ENCODE data around the gene ERAS. TPM values are rescaled to one million over a fixed set of nuclear protein-coding genes. Genes with fewer than 3 reads are reported as not detected.
"Not testable (repeated sequence)": the region's sequence is repeated elsewhere in the genome, so short reads cannot be mapped to it uniquely, and the experiment has no call there.

Gene ERAS
- total and polyA plus RNA-seq, 12 donors, result 0.11 to 0.20 TPM; not detected in 10

- Histone ChIP-seq H3K27ac (no peak overlapping the region), H3K4me1 (replicated peaks in 1 of 2) (no peaks in the 10 kb centered on the region), H3K4me3 (no peak overlapping the region), H3K9me3 (replicated peaks in 1 of 3) (no peaks in the 10 kb centered on the region), H3K36me3 (replicated peaks in 1 of 2) (peaks cover 0 to 12% of the 10 kb centered on the region in 2 donors), H3K27me3 (no peaks in the 10 kb centered on the region)
- TF ChIP-seq, protein P1, sequence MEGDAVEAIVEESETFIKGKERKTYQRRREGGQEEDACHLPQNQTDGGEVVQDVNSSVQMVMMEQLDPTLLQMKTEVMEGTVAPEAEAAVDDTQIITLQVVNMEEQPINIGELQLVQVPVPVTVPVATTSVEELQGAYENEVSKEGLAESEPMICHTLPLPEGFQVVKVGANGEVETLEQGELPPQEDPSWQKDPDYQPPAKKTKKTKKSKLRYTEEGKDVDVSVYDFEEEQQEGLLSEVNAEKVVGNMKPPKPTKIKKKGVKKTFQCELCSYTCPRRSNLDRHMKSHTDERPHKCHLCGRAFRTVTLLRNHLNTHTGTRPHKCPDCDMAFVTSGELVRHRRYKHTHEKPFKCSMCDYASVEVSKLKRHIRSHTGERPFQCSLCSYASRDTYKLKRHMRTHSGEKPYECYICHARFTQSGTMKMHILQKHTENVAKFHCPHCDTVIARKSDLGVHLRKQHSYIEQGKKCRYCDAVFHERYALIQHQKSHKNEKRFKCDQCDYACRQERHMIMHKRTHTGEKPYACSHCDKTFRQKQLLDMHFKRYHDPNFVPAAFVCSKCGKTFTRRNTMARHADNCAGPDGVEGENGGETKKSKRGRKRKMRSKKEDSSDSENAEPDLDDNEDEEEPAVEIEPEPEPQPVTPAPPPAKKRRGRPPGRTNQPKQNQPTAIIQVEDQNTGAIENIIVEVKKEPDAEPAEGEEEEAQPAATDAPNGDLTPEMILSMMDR (IDR thresholded peaks at IDR 0.05), result no peak
- TF ChIP-seq POLR2A (IDR thresholded peaks at IDR 0.05), result no peak
- intact Hi-C loops (cut with DNase I), result no loop called here
- DNase-seq, result no peak
- 76 to 89% (median 87%) methylated on average over 6 to 8 of the region's 8 CpGs for WGBS, 4 donors
These were observed 11.0 kb upstream of the ERAS start for GRCh38 chrX:48815266-48815665.

DNA sequence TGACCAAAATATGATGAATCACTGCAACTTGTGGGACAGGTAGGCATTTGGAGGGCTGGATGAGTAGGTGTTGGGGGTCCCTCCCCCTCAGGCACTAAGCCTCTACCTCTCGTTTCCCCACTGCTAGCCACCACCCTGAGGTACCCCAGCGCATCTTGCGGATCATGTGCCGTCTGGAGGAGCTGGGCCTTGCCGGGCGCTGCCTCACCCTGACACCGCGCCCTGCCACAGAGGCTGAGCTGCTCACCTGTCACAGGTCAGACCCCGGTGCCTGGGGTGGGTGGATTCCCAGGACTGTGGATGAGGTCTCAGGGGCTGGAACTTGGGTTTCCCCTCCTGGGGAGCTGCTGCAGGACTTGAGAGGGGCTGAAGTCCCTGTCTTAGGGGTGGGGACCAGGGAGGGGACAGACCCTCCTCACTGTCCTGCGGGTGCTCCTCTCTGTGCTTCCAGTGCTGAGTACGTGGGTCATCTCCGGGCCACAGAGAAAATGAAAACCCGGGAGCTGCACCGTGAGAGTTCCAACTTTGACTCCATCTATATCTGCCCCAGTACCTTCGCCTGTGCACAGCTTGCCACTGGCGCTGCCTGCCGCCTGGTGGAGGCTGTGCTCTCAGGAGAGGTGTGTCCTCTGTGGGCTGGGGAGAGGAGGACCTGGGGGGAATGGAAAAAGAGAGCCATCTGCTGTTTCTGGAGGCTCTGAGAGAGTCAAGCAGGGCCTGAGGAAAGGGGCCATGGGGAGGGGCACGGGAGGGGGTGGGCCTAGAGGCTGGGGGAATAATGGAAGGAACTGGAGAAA lies 10.1 kb upstream of the ERAS start:
- peaks cover 0 to 12% of the 10 kb centered on the region in 2 donors for H3K36me3 ChIP-seq (replicated peaks in 1 of 2)
- TF ChIP-seq POLR2A (IDR thresholded peaks at IDR 0.05), result no peak
- TF ChIP-seq, protein P1 (IDR thresholded peaks at IDR 0.05), result no peak
- H3K4me1 ChIP-seq (replicated peaks in 1 of 2), result no peaks in the 10 kb centered on the region
- DNase-seq, result no peak
- H3K4me3 ChIP-seq, result no peak overlapping the region
- no peaks in the 10 kb centered on the region for H3K27me3 ChIP-seq
- no peak overlapping the region for H3K27ac ChIP-seq
- intact Hi-C loops (cut with DNase I), result no loop called here
- WGBS, 4 donors, result 87 to 100% (median 92%) methylated on average over 3 to 18 of the region's 18 CpGs
- H3K9me3 ChIP-seq (replicated peaks in 1 of 3), result no peaks in the 10 kb centered on the region

GRCh38 chrX:48818098-48818497 lies 8.2 kb upstream of the ERAS start:
- no peak overlapping the region for H3K4me3 ChIP-seq
- peaks cover 0 to 8% of the 10 kb centered on the region in 2 donors for H3K36me3 ChIP-seq (replicated peaks in 1 of 2)
- no peak overlapping the region for H3K27ac ChIP-seq
- no peaks in the 10 kb centered on the region for H3K4me1 ChIP-seq (replicated peaks in 1 of 2)
- intact Hi-C loops (cut with DNase I), result no loop called here
- TF ChIP-seq, protein P1 (IDR thresholded peaks at IDR 0.05), result no peak
- TF ChIP-seq POLR2A (IDR thresholded peaks at IDR 0.05), result no peak
- no peaks in the 10 kb centered on the region for H3K9me3 ChIP-seq (replicated peaks in 1 of 3)
- DNase-seq, result no peak
- no peaks in the 10 kb centered on the region for H3K27me3 ChIP-seq
- 90 to 96% (median 93%) methylated on average over 13 to 16 of the region's 16 CpGs for WGBS, 4 donors

DNA sequence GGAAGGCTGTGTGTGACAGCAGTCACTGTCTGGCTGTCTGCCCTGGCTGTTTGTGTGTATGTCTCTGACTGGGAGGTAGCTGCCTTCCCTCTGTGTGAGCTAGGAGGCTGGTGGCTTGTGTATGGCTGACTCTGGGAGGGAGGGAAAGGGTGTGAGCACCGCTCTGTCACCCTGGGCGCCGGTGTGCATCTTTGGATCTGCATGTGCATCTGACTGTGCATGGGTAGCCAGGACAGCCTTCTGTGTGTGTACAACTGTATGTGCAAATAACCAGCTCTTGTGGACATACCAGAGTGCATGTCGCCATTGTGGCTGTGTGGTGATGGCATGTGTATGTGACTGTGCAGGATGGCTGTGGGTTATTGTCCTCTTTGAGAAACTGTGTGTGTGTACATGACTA lies 7.4 kb upstream of the ERAS start:
- WGBS, 4 donors, result 83 to 100% (median 96%) methylated on average over 1 to 4 of the region's 4 CpGs; no CpG with 5 or more reads in 1 of the 4 donors
- no peak for TF ChIP-seq POLR2A (IDR thresholded peaks at IDR 0.05)
- TF ChIP-seq, protein P1 (IDR thresholded peaks at IDR 0.05), result no peak
- intact Hi-C loops (cut with DNase I), result no loop called here
- H3K4me3 ChIP-seq, result no peak overlapping the region
- H3K9me3 ChIP-seq (replicated peaks in 1 of 3), result no peaks in the 10 kb centered on the region
- no peak overlapping the region for H3K27ac ChIP-seq
- peaks cover 0 to 8% of the 10 kb centered on the region in 2 donors for H3K36me3 ChIP-seq (replicated peaks in 1 of 2)
- H3K4me1 ChIP-seq (replicated peaks in 1 of 2), result no peaks in the 10 kb centered on the region
- no peak for DNase-seq
- no peaks in the 10 kb centered on the region for H3K27me3 ChIP-seq

GRCh38 chrX:48819394-48819793 lies 6.9 kb upstream of the ERAS start:
- H3K27me3 ChIP-seq; H3K9me3 ChIP-seq (replicated peaks in 1 of 3); H3K4me1 ChIP-seq (replicated peaks in 1 of 2); DNase-seq; H3K36me3 ChIP-seq (replicated peaks in 1 of 2); intact Hi-C loops (cut with DNase I); H3K27ac ChIP-seq; H3K4me3 ChIP-seq: not testable (repeated sequence)
- 83 to 91% (median 88%) methylated on average over 9 of the region's 9 CpGs for WGBS, 4 donors
